Medulla oblongata (tissue), 1 donor: ENCODE measurements around the gene UBE2H.

ENCODE experiments used
- DNase-seq: peaks from one replicate; pipeline ENCODE4 v3.0.0-alpha.2; 2015; ENCODE audit errors: extremely low spot score

Gene UBE2H

GRCh38 chr7:129950191-129950932 lies 2.4 kb downstream of the UBE2H start:
- DNase-seq, result peak; percentile 53

- DNase-seq, result peak; percentile 63
Measured at GRCh38 chr7:129949292-129950133, 3.2 kb downstream of the UBE2H start.

- DNase-seq, result peak; percentile 96
Measured at GRCh38 chr7:129948877-129949291, 3.9 kb downstream of the UBE2H start.

GRCh38 chr7:129948338-129948737 lies 4.4 kb downstream of the UBE2H start:
- DNase-seq, result no peak

- no peak for DNase-seq
Measured at GRCh38 chr7:129947701-129948100, 5.1 kb downstream of the UBE2H start.

- DNase-seq, result no peak
Measured at GRCh38 chr7:129947049-129947448, 5.7 kb downstream of the UBE2H start.

GRCh38 chr7:129946282-129946681 lies 6.5 kb downstream of the UBE2H start:
- no peak for DNase-seq

- no peak for DNase-seq
Measured at GRCh38 chr7:129943352-129943751, 9.4 kb downstream of the UBE2H start.

- DNase-seq, result no peak
Measured at GRCh38 chr7:129940329-129940728, 12.4 kb downstream of the UBE2H start.

- no peak for DNase-seq
Measured at GRCh38 chr7:129939881-129940280, 12.9 kb downstream of the UBE2H start.

- no peak for DNase-seq
Measured at GRCh38 chr7:129933627-129934026, 19.1 kb downstream of the UBE2H start.

- DNase-seq, result no peak
Measured at GRCh38 chr7:129926618-129927017, 26.1 kb downstream of the UBE2H start.

GRCh38 chr7:129925416-129926002 lies 27.3 kb downstream of the UBE2H start:
- peak; percentile 82 for DNase-seq

- no peak for DNase-seq
Measured at GRCh38 chr7:129924602-129925001, 28.2 kb downstream of the UBE2H start.

GRCh38 chr7:129923709-129924108 lies 29.1 kb downstream of the UBE2H start:
- DNase-seq, result no peak

- DNase-seq, result no peak
Measured at GRCh38 chr7:129919492-129919891, 33.3 kb downstream of the UBE2H start.

- no peak for DNase-seq
Measured at GRCh38 chr7:129918922-129919321, 33.8 kb downstream of the UBE2H start.

- no peak for DNase-seq
Measured at GRCh38 chr7:129917934-129918333, 34.8 kb downstream of the UBE2H start.

GRCh38 chr7:129914536-129915272 lies 38.1 kb downstream of the UBE2H start:
- DNase-seq, result no peak

GRCh38 chr7:129913428-129913827 lies 39.3 kb downstream of the UBE2H start:
- DNase-seq, result no peak

GRCh38 chr7:129911790-129912189 lies 41.0 kb downstream of the UBE2H start:
- no peak for DNase-seq

GRCh38 chr7:129909669-129910068 lies 43.1 kb downstream of the UBE2H start:
- no peak for DNase-seq
